ENCODE measurements around the gene ARMC12. TPM values are rescaled to one million over a fixed set of nuclear protein-coding genes. Genes with fewer than 3 reads are reported as not detected.

The ARMC12 gene
- polyA plus RNA-seq, 1 of the 3 experiments (the other 2 are of a cell fraction): 1.6 TPM

DNA sequence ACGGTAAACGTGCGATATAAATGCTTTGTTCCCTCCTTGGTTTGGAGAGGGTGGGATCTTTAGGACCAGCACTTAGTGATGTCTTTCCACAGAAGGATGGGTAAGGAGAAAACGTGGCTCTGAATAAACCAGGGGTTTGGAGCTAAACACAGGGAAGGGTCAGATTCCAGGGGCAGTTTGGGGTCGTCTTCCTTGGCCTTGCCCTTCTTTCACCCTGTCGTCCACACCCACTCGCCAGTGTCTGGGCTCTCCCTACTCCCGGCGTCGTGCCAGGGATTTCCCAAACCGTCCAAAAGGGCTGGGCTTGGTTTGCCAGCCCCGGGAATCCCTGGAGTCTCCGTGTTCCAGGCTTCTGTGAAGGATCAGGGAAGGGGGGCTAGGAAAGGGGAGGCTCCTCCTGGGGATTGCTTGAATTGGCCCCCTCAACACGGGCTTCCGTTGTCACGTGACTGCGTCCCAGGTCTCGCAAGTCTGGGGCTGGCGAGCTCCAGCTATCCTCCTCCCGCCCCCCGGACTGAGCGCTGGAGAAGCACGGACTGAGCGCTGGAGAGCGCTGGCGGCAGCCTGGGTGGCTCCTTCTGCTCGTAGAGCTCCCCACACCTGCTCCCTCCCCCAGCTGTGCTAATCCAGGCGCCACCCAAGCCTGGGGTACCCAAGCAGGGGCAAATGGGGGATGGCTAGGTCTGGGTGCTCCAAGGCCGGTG, 9.4 kb upstream of the ARMC12 start (continued):
- TF ChIP-seq, protein P1, sequence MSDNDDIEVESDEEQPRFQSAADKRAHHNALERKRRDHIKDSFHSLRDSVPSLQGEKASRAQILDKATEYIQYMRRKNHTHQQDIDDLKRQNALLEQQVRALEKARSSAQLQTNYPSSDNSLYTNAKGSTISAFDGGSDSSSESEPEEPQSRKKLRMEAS (IDR thresholded peaks at IDR 0.05; ENCODE audit: low read depth): peak; percentile 21

DNA sequence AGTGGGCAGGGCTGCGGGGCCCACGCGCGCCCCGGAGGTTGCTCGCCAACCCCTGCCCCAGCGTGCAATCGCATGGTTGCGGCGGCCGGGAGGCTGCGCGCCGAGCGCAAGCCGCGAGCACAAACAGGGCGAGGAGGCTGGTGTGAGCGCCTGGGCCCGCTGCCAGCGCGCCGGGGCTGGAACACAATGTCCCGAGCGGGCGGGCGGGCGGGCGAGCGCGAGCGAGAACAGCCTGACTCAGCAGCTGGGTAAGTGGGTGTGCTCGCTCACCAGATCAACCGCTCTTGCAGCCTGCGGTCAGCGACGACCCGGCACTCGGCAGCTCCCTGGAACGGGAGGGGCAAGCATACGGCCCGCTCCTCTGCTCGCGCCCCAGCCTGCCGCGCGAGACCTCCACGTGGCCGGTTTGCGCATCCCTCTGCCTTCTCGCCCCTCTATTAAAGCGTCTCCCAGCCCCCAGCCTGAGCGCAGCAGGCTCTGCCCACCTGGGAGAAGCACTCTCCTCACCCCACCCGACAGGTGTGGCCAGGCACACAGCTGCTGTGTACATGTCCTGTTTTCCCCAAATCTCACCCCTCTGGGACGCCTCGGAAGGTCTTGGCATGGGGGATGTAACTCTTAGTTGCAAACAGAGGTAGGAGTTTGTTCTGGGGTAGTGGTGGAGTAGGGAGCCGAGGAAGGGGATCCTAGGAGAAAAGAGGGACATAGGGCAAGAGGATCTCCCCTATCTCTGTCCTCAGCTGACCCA, 8.7 kb upstream of the ARMC12 start:
- H3K79me2 ChIP-seq (ENCODE audit: insufficient read depth): no peaks in the 10 kb centered on the region
- H3K27me3 ChIP-seq (ENCODE audit: insufficient read depth): no peaks in the 10 kb centered on the region
- peak overlapping the region; percentile 80 for H2AFZ ChIP-seq (ENCODE audit: low read depth)
- H3K9me2 ChIP-seq: no peaks in the 10 kb centered on the region
- CTCF ChIA-PET: interaction anchor here (0.8 to 2.7 kb wide), 8 partner anchors 9 to 206 kb away, joined by 3 to 20 read pairs (median 4); partner anchors contain the start of gene ARMC12
- peak; percentile 89 for DNase-seq
- 13% methylated on average over 16 of the region's 57 CpGs for WGBS (ENCODE audit: low lambda C conversion rate)
- POLR2A ChIA-PET: interaction anchor here (0.5 to 0.7 kb wide), 2 partner anchors 35 to 195 kb away, joined by 3 read pairs; no protein-coding TSS in a partner anchor
- H3K9ac ChIP-seq: peak overlapping the region; percentile 57
- H3K4me1 ChIP-seq (ENCODE audit: control insufficient read depth in 1 of 2, insufficient read depth in 2 of 2, low read depth in 1 of 2, low read length in 1 of 2): peaks cover 5 to 46% of the 10 kb centered on the region in 2 experiments; a peak in 3 of 4 replicates
- peak overlapping the region; percentile 44 to 98; a peak in 3 of 4 replicates for H3K27ac ChIP-seq (ENCODE audit: low read depth in 2 of 2, low read length in 1 of 2)
- H3K36me3 ChIP-seq (replicated peaks in 1 of 2; ENCODE audit: control insufficient read depth in 1 of 2, insufficient read depth in 2 of 2, low read length in 1 of 2): no peaks in the 10 kb centered on the region
- TF ChIP-seq, protein P2, sequence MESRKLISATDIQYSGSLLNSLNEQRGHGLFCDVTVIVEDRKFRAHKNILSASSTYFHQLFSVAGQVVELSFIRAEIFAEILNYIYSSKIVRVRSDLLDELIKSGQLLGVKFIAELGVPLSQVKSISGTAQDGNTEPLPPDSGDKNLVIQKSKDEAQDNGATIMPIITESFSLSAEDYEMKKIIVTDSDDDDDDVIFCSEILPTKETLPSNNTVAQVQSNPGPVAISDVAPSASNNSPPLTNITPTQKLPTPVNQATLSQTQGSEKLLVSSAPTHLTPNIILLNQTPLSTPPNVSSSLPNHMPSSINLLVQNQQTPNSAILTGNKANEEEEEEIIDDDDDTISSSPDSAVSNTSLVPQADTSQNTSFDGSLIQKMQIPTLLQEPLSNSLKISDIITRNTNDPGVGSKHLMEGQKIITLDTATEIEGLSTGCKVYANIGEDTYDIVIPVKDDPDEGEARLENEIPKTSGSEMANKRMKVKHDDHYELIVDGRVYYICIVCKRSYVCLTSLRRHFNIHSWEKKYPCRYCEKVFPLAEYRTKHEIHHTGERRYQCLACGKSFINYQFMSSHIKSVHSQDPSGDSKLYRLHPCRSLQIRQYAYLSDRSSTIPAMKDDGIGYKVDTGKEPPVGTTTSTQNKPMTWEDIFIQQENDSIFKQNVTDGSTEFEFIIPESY (IDR thresholded peaks at IDR 0.05; ENCODE audit: borderline replicate concordance, low read depth): peak; percentile 72; the same call in 1 of the 2 replicates
- TF ChIP-seq MEF2A (IDR thresholded peaks at IDR 0.05; ENCODE audit: borderline replicate concordance, low read depth) (no peak), TCF12 (IDR thresholded peaks at IDR 0.05) (no peak), CHD2 (IDR thresholded peaks at IDR 0.05; ENCODE audit: low read length, partially characterized antibody) (peak; percentile 6), MXI1 (IDR thresholded peaks at IDR 0.05; ENCODE audit: low read depth, low read length) (peak; percentile 83), SIN3A (IDR thresholded peaks at IDR 0.05; ENCODE audit: borderline replicate concordance, low read depth, low read length) (peak; percentile 29; the same call in 1 of the 2 replicates), NFIC (IDR thresholded peaks at IDR 0.05; ENCODE audit: borderline replicate concordance) (peak; percentile 73), EP300 (IDR thresholded peaks at IDR 0.05; ENCODE audit: borderline replicate concordance in 1 of 2, low read depth in 1 of 2, low read length in 1 of 2) (peak in 1 of 2 experiments; percentile 42; a peak in 1 of 4 replicates), NRF1 (IDR thresholded peaks at IDR 0.05; ENCODE audit: low read depth, low read length) (0 out of 2 replicates have a peak, but pooled peaks have one; percentile 17)
- TF ChIP-seq, protein P1 (IDR thresholded peaks at IDR 0.05; ENCODE audit: low read depth): 0 out of 2 replicates have a peak, but pooled peaks have one; percentile 55
- TF ChIP-seq, protein P3, sequence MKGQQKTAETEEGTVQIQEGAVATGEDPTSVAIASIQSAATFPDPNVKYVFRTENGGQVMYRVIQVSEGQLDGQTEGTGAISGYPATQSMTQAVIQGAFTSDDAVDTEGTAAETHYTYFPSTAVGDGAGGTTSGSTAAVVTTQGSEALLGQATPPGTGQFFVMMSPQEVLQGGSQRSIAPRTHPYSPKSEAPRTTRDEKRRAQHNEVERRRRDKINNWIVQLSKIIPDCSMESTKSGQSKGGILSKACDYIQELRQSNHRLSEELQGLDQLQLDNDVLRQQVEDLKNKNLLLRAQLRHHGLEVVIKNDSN (IDR thresholded peaks at IDR 0.05; ENCODE audit: borderline replicate concordance, low read depth): peak; percentile 19; the same call in 1 of the 2 replicates
- peak overlapping the region; percentile 69 to 76 for H3K4me3 ChIP-seq (ENCODE audit: low read depth in 2 of 2, low read length in 1 of 2)
- H4K20me1 ChIP-seq (ENCODE audit: insufficient read depth): no peaks in the 10 kb centered on the region
- peak overlapping the region; percentile 99 for H3K4me2 ChIP-seq
- H3K9me3 ChIP-seq: no peaks in the 10 kb centered on the region
- no peaks in the 10 kb centered on the region for H3F3A ChIP-seq (replicated peaks; ENCODE audit: insufficient read depth)
